Progenitor cell of endocrine pancreas (in vitro differentiated cells): ENCODE data around the gene FAM149A. TPM values are rescaled to one million over a fixed set of nuclear protein-coding genes. Genes with fewer than 3 reads are reported as not detected.

Experiments used
- DNase-seq: peaks from one replicate; pipeline ENCODE4 v3.0.0; 2021; ENCODE audit warnings: low spot score; ENCODE audit not compliant: unreplicated experiment
- H3K27ac Mint-ChIP-seq: 2 replicates; pipeline ENCODE4 v1.8.0; 2021; ENCODE audit warnings: mild to moderate bottlenecking, moderate library complexity, mixed read lengths
- H3K27me3 Mint-ChIP-seq: 2 replicates; pipeline ENCODE4 v1.8.0; 2021; ENCODE audit warnings: mixed read lengths
- H3K36me3 Mint-ChIP-seq: 2 replicates; pipeline ENCODE4 v1.8.0; 2022; ENCODE audit warnings: mixed read lengths; ENCODE audit not compliant: insufficient read depth
- H3K4me1 Mint-ChIP-seq: 2 replicates; pipeline ENCODE4 v1.8.0; 2021; ENCODE audit warnings: low read depth, mixed read lengths
- H3K4me3 Mint-ChIP-seq: 2 replicates; pipeline ENCODE4 v1.8.0; 2021; ENCODE audit warnings: low read depth, mild to moderate bottlenecking, moderate library complexity, mixed read lengths
- H3K9me3 Mint-ChIP-seq: 2 replicates; pipeline ENCODE4 v1.8.0; 2021; ENCODE audit warnings: low read depth, mixed read lengths
- total RNA-seq: library from RNA; stranded (reverse); gene quantifications from 2 replicates; pipeline ENCODE4 v1.2.1, GENCODE V29; 2021
- TF ChIP-seq, protein P1 (sequence below): fragments of 200-600 bp; sonication (generic); IDR thresholded peaks from one replicate; pipeline ENCODE4 v1.5.0; 2021; ENCODE audit warnings: antibody characterized with exemption, mild to moderate bottlenecking; ENCODE audit not compliant: unreplicated experiment

Gene FAM149A
- total RNA-seq, 1 donor from 2014 or later: 12.0 TPM

DNA sequence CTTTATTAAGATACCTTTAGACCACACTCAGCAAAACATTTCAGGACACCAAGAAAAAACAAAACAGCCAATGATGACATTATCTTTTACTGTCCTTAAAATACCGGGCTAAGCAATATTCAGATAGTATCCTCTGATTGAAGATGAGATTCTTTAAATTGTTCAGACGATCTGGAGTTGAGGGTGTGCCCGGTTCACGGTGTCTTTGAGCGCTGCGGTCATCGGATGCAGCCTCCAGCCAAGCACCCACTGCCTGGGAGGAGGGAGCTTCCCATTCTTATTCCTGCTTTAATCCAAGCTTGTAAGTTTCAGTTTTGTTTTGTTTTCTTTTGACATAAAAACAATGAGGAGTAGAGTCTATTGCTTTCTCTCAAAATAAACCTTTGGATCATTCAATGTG, 14.1 kb downstream of the FAM149A start:
- Mint-ChIP-seq H3K9me3 (no peaks in the 10 kb centered on the region), H3K36me3 (no peaks in the 10 kb centered on the region), H3K27me3 (peaks cover 10% of the 10 kb centered on the region), H3K4me3 (no peak overlapping the region), H3K27ac (no peak overlapping the region), H3K4me1 (no peaks in the 10 kb centered on the region)
- no peak for DNase-seq
- TF ChIP-seq, protein P1, sequence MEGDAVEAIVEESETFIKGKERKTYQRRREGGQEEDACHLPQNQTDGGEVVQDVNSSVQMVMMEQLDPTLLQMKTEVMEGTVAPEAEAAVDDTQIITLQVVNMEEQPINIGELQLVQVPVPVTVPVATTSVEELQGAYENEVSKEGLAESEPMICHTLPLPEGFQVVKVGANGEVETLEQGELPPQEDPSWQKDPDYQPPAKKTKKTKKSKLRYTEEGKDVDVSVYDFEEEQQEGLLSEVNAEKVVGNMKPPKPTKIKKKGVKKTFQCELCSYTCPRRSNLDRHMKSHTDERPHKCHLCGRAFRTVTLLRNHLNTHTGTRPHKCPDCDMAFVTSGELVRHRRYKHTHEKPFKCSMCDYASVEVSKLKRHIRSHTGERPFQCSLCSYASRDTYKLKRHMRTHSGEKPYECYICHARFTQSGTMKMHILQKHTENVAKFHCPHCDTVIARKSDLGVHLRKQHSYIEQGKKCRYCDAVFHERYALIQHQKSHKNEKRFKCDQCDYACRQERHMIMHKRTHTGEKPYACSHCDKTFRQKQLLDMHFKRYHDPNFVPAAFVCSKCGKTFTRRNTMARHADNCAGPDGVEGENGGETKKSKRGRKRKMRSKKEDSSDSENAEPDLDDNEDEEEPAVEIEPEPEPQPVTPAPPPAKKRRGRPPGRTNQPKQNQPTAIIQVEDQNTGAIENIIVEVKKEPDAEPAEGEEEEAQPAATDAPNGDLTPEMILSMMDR: no peak

DNA sequence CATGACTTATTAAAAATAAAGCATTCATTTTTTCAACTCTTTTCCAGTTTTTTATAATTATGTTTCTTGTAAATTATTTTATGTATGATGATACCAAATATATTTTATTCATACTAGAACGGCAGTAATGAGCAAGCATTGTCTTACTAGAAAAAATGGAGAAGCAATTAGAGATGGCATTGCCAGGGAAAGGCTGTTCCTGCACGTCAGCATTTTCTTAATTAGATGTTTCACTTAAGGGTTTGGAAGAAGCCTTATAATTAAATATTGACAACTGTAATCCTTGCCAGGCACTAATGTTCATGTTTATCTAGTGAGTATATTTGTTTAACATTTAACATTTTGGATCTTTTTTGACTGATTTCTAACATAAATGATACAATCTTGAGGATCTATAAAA, 16.6 kb downstream of the FAM149A start:
- no peak for DNase-seq
- H3K4me1 Mint-ChIP-seq: no peaks in the 10 kb centered on the region
- TF ChIP-seq, protein P1: no peak
- peaks cover 1% of the 10 kb centered on the region for H3K36me3 Mint-ChIP-seq
- no peaks in the 10 kb centered on the region for H3K9me3 Mint-ChIP-seq
- H3K27me3 Mint-ChIP-seq: peaks cover 10% of the 10 kb centered on the region
- no peak overlapping the region for H3K27ac Mint-ChIP-seq
- no peak overlapping the region for H3K4me3 Mint-ChIP-seq

DNA sequence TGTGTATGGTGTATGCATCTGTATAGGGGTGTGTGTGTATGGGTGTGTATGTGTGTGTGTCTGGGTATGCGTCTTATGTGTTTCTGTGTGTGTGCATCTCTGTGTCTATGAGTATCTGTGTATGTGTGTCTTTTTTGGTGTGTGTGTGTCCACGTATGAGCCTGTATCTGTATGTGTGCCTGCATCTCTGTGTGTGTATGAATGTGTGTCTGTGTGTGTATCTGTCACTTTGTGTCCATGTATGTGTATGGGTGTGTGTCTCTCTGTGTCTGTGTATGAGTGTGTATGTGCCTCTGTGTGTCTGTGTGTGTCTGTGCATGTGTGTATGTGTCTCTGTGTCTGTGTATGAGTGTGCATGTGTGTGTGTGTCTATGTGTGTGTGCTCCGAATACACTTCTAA, 24.3 kb downstream of the FAM149A start:
- no peak for DNase-seq
- Mint-ChIP-seq H3K36me3 (peaks cover 1% of the 10 kb centered on the region), H3K4me3 (no peak overlapping the region), H3K4me1 (peaks cover 22% of the 10 kb centered on the region), H3K27me3 (no peaks in the 10 kb centered on the region), H3K9me3 (no peaks in the 10 kb centered on the region), H3K27ac (no peak overlapping the region)
- TF ChIP-seq, protein P1: no peak

DNA sequence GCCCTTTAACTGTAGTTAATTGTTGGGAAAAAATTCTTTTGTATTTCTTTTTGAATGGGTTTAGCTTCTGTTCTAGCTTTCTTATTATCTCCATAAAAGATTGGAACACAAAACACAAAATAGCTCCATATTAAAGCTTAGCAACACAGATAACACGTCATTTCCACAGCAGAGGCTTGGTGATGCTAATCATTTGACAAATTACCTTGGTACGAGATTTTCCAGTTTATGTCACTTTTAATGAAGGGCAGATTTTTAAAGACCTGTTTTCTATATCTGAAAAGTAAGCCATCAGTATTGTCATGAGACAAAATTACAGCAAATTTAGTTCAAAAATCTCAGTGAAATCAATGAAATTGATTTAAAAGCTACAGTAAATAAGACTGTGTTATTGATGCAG, 27.4 kb downstream of the FAM149A start:
- Mint-ChIP-seq H3K27ac (peak overlapping the region; percentile 89), H3K9me3 (no peaks in the 10 kb centered on the region), H3K4me3 (no peak overlapping the region), H3K36me3 (no peaks in the 10 kb centered on the region), H3K4me1 (peaks cover 22% of the 10 kb centered on the region), H3K27me3 (peaks cover 3% of the 10 kb centered on the region)
- DNase-seq: no peak
- TF ChIP-seq, protein P1: no peak

DNA sequence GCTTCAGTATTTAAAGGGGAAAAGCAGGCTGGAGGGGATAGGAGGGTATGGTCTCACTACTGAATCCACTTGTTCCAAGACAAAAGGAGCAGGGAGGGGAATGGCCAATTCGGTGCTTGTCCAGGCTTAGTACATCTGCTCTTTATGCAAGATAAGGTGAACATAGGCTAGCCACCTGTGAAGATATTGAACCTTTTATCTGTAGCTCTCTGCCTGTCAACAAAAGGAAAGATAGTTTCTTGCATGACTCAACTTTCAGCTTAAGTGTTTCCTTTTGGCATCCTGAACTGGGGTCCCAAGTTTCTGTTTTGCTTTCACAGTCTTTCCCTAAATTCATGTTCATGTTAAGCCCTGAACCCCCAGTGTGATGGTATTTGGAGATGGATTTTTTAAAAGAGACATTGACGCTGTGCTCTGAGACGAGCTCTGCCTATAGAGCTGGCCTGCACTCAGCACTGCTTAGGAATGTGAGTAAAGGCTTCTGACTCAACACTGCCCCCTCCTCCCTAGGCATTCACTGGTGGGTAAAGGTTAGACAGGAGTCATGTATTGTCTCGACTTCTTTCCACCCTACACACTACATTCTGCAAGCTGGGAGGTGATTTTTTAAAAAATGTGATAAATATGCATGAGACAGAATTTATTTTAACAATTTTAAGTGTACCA, 28.2 kb downstream of the FAM149A start:
- Mint-ChIP-seq H3K4me1 (peaks cover 22% of the 10 kb centered on the region), H3K27ac (peak overlapping the region; percentile 89), H3K9me3 (no peaks in the 10 kb centered on the region), H3K4me3 (peak overlapping the region; percentile 9), H3K36me3 (no peaks in the 10 kb centered on the region), H3K27me3 (peaks cover 3% of the 10 kb centered on the region)
- DNase-seq: no peak
- TF ChIP-seq, protein P1: peak; percentile 59
